Measurements from ENCODE around the gene DIDO1. TPM values are rescaled to one million over a fixed set of nuclear protein-coding genes. Genes with fewer than 3 reads are reported as not detected.

The DIDO1 gene
- total RNA-seq, 2 experiments from 2014 or later, result 100 to 104 TPM

DNA sequence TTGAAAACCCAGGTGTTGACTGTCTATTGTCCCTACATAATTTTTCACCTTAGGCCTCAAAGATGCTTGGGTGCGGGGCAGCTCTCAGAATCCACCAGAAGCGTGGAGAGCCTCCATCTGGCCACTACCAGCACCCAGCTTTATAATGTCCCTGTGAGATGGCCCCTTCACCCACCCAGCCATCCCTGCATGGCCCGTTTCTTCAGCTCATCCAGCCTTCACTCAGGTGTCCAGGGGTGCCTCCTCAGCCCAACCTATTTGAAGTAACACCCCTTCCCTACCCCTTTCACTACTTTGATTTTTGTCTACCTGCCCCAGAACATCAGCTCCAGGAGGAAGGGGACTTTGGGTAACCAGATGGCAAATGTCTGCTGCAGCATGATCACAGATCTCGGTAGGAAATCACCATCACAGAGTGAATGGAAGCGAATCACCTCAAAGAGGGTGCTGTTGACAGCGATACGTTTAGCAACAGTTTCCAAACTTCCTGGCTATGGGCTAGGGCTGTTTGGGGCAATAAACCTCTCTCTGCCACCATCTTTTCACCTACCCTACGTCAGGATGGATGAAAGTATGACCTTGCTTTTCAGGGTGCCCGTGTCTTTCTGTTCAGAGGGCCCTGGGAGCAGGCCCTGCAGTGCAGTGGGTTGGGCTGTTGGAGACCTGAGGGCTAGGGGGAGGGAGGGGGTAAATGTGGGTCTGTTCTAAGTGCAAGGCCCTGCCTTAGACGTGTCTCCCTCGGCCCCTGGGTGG lies 25.0 kb upstream of the DIDO1 start:
- H3K27ac Mint-ChIP-seq, result peak overlapping the region; percentile 80
- H3K36me3 Mint-ChIP-seq, result peaks cover 41% of the 10 kb centered on the region
- H3K27me3 Mint-ChIP-seq, result no peaks in the 10 kb centered on the region
- DNase-seq (no peak), ATAC-seq (ENCODE audit: low read depth) (no peak)
- peaks cover 1% of the 10 kb centered on the region for H3K9me3 Mint-ChIP-seq
- peak overlapping the region; percentile 85 for H3K4me3 Mint-ChIP-seq
- POLR2A ChIA-PET, result no interaction called here
- peaks cover 16% of the 10 kb centered on the region for H3K4me1 Mint-ChIP-seq

DNA sequence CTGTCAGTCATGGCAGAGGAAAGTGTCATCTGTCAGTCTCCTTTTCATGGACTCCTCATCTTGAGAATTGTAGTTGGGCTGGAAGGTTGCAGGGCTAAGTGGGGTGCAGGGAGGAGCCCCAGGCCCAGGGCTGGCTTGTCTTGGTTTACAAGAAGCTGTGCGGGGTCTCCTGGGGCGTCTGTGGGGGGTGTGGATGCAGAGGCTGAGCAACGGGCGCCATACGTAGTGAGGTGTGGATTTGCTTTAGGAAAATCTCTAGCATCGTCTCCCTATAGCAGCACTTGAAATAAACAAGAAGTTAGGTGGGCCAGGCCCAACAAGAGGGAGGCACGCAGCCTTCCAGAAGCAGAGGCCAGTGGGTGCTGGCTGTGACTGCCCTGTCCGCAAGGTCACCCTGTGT lies 24.4 kb upstream of the DIDO1 start:
- no peak overlapping the region for H3K27ac Mint-ChIP-seq
- H3K36me3 Mint-ChIP-seq, result peaks cover 41% of the 10 kb centered on the region
- no peak for ATAC-seq (ENCODE audit: low read depth)
- no peak overlapping the region for H3K4me3 Mint-ChIP-seq
- H3K4me1 Mint-ChIP-seq, result peaks cover 16% of the 10 kb centered on the region
- DNase-seq, result no peak
- POLR2A ChIA-PET, result interaction anchor here (0.8 to 3.9 kb wide), 2 partner anchors 13 to 32 kb away, joined by 3 to 16 read pairs; partner anchors contain the start of gene GID8
- peaks cover 1% of the 10 kb centered on the region for H3K9me3 Mint-ChIP-seq
- H3K27me3 Mint-ChIP-seq, result no peaks in the 10 kb centered on the region

DNA sequence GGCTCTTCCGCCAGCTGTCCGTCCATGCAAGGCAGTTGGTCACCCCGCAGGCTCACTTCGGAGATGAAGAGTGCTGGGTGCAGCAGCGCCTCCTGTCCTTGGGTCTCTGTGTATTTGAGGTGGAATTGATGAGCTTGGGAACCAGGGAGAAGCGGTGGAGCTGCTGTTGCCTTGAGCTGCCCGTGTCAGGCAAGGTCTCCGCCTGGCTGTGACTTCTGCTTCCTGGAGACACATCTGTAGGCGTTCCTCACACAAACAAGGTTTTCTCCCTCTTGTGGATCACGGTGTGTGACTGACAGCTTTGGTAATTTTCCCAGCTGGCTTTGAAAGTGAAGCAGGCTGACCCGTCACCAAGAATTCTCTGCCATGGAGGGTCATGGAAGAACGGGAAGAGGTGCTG lies 23.7 kb upstream of the DIDO1 start:
- H3K27ac Mint-ChIP-seq, result peak overlapping the region; percentile 63
- peaks cover 1% of the 10 kb centered on the region for H3K9me3 Mint-ChIP-seq
- H3K4me3 Mint-ChIP-seq, result no peak overlapping the region
- peaks cover 41% of the 10 kb centered on the region for H3K36me3 Mint-ChIP-seq
- H3K4me1 Mint-ChIP-seq, result peaks cover 16% of the 10 kb centered on the region
- ATAC-seq (ENCODE audit: low read depth) (no peak), DNase-seq (no peak)
- POLR2A ChIA-PET, result interaction anchor here (0.8 to 3.9 kb wide), 2 partner anchors 12 to 31 kb away, joined by 3 to 16 read pairs; partner anchors contain the start of gene GID8
- H3K27me3 Mint-ChIP-seq, result no peaks in the 10 kb centered on the region

DNA sequence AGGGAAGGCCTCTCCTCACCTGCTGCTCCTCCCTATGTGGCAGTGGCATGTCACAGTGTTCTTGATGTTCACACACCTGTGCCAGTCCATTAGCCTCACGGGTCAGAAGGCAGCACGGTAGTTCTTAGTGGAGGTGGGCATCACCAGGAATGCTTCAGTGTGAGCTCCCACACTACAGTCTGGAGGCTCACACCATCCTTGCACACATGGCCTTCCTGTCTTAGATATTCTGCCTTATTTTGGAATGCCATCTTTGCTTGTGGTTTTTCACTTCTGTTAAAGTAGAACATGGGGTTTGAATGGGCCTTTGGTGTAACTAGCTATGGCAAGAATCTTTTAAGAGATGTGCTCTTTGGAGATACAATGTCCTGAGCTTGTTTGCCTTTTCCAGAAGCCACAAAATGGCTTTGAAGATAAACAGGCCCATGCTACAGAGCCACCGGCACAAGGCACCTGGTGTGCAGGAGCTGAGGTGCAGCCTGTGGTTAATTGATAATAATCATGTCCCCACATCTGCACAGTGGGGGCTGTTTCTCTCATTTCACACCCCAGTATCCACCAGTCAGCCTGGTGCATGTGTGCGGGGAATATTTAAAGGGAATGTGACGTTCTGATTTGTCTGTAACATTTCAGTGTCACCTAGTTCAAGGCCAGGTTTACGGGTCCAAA lies 23.0 kb upstream of the DIDO1 start:
- peaks cover 10% of the 10 kb centered on the region for H3K4me1 Mint-ChIP-seq
- POLR2A ChIA-PET, result interaction anchor here (3.9 kb wide), 1 partner anchor 12 kb away, joined by 16 read pairs; the partner anchor contains the start of gene GID8
- ATAC-seq (ENCODE audit: low read depth), result no peak
- H3K36me3 Mint-ChIP-seq, result peaks cover 43% of the 10 kb centered on the region
- no peaks in the 10 kb centered on the region for H3K27me3 Mint-ChIP-seq
- H3K27ac Mint-ChIP-seq, result no peak overlapping the region
- H3K9me3 Mint-ChIP-seq, result peaks cover 1% of the 10 kb centered on the region
- H3K4me3 Mint-ChIP-seq, result no peak overlapping the region
- DNase-seq, result no peak

DNA sequence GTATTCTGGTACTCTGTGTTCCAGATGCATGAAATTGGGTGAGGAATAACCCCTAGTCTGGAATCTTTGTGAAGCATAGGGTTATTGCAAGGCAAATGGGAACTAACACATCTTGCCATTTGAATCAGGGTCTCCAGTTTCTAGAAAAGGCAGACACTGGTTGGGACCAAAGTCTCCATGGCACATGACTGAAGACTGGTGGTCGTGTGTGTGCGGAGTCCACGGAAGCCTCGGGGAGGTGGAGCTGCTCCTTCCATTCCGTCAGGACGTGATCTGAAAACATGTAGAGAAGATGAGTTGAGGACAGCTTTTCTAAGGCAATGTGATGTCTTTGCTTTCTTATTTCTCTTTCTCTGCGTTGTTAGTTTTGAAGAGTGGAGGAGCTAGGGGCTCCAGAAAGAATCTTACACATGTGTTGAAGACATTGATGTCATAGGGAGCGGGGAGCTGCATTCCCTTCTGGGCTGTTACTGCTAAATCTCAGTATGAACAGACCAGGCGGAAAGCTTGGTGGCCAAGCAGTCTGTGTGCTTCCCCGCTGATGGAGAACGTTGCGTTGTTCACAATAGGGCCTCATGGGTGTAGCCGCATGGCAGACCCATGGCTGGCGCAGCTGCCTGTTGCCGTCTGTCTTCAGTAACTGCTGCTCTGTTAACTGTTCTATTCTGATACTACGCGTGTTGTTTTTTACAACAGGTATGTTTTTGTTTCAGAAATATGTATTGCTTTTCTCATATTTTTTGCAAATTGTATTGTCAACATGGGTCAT lies 21.4 kb upstream of the DIDO1 start:
- Mint-ChIP-seq H3K9me3 (peaks cover 1% of the 10 kb centered on the region), H3K4me3 (no peak overlapping the region), H3K4me1 (peaks cover 8% of the 10 kb centered on the region), H3K27me3 (no peaks in the 10 kb centered on the region), H3K27ac (no peak overlapping the region), H3K36me3 (peaks cover 47% of the 10 kb centered on the region)
- POLR2A ChIA-PET, result interaction anchor here (3.9 kb wide), 1 partner anchor 10 kb away, joined by 16 read pairs; the partner anchor contains the start of gene GID8
- peak; percentile 10 for DNase-seq
- ATAC-seq (ENCODE audit: low read depth), result no peak

DNA sequence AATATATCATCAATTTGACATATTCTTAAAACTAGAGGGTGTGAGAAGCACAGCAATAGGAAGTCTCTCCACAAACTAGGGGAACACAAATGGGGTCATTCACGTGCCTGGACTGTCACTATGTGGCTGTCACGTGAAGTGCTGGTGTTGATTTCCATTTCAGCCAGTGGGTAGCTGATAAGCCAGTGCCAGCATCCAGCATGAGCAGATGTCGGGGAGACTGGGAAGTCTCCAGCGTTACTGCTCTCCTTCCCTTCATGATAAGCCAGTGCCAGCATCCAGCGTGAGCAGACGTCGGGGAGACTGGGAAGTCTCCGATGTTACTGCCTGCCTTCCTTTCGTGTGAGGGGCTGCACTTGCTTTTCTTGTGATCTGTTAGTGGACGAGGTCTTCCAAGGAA lies 20.6 kb upstream of the DIDO1 start:
- Mint-ChIP-seq H3K27me3 (no peaks in the 10 kb centered on the region), H3K27ac (no peak overlapping the region), H3K4me1 (peaks cover 7% of the 10 kb centered on the region), H3K4me3 (no peak overlapping the region), H3K36me3 (peaks cover 47% of the 10 kb centered on the region), H3K9me3 (peaks cover 1% of the 10 kb centered on the region)
- peak; percentile 5 for DNase-seq
- POLR2A ChIA-PET, result interaction anchor here (3.9 kb wide), 1 partner anchor 9 kb away, joined by 16 read pairs; the partner anchor contains the start of gene GID8
- ATAC-seq (ENCODE audit: low read depth), result no peak

DNA sequence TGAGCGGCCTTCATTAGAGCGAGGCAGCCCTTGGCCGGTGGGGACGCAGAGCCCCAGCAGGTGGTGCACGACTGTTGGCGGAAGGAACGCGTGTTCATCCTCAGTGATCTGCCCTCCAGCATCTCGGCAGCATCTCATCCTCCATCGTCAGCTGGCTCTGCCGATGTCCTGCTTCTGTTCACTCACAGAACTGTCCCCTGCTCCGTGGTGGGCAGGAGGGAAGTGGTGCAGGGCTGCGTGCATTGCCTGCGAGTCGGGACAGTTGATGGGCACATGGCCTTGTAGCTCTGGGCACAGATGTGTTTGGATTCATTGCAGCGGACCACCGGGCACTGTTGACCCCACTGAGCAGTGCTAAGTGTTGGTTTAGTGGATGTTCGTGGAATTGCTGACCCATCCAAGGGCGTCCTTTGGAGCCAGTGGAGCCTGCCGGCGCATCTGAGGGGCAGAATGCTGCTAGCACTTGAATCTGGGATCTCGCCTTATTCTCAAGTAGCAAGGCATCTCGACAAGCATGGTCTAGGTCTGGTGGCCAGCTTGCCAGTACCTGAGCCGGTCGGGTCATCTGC lies 19.6 kb upstream of the DIDO1 start:
- POLR2A ChIA-PET, result interaction anchor here (0.6 kb wide), 1 partner anchor 38 kb away, joined by 3 read pairs; no protein-coding TSS in a partner anchor
- H3K4me1 Mint-ChIP-seq, result peaks cover 9% of the 10 kb centered on the region
- DNase-seq (peak; percentile 21), ATAC-seq (ENCODE audit: low read depth) (no peak)
- no peaks in the 10 kb centered on the region for H3K27me3 Mint-ChIP-seq
- peaks cover 46% of the 10 kb centered on the region for H3K36me3 Mint-ChIP-seq
- no peak overlapping the region for H3K27ac Mint-ChIP-seq
- H3K4me3 Mint-ChIP-seq, result no peak overlapping the region
- peaks cover 1% of the 10 kb centered on the region for H3K9me3 Mint-ChIP-seq

DNA sequence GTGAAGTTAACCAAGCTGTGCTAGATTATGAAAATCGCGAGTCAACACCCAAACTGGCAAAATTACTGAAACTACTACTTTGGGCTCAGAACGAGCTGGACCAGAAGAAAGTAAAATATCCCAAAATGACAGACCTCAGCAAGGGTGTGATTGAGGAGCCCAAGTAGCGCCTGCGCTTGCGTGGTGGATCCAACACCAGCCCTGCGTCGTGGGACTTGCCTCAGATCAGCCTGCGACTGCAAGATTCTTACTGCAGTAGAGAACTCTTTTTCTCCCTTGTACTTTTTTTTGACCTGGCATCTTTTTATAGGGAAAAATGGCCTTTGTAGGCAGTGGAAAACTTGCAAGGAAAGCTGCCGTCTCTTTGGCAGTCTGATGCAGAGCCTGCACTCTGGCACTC lies 18.4 kb upstream of the DIDO1 start:
- H3K4me3 Mint-ChIP-seq, result no peak overlapping the region
- peaks cover 12% of the 10 kb centered on the region for H3K4me1 Mint-ChIP-seq
- no peaks in the 10 kb centered on the region for H3K27me3 Mint-ChIP-seq
- DNase-seq (peak; percentile 7), ATAC-seq (ENCODE audit: low read depth) (no peak)
- peaks cover 37% of the 10 kb centered on the region for H3K36me3 Mint-ChIP-seq
- POLR2A ChIA-PET, result no interaction called here
- peaks cover 1% of the 10 kb centered on the region for H3K9me3 Mint-ChIP-seq
- H3K27ac Mint-ChIP-seq, result no peak overlapping the region

DNA sequence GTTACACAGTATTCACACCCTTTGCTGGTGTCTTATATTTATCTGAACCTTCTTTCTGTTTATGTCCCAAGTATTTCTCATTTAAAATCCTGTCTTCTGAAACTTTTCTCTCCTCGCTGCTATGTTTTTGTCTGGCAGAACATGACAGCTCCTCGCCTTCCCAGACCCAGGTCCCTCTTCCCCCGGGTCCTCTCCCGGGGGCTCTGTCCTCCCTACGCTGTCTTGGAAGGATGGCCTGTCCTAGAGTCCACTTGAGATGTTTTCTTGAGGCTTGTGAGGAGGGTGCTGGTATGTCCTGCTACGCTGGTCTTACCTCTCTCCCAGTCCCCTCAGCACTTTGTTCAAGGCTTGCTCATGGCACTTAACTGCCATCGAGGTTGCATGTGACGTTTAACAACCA lies 17.9 kb upstream of the DIDO1 start:
- POLR2A ChIA-PET, result no interaction called here
- Mint-ChIP-seq H3K4me3 (no peak overlapping the region), H3K27ac (no peak overlapping the region), H3K36me3 (peaks cover 37% of the 10 kb centered on the region), H3K9me3 (peaks cover 1% of the 10 kb centered on the region), H3K4me1 (peaks cover 17% of the 10 kb centered on the region), H3K27me3 (no peaks in the 10 kb centered on the region)
- ATAC-seq (ENCODE audit: low read depth), result no peak
- peak; percentile 6 for DNase-seq

DNA sequence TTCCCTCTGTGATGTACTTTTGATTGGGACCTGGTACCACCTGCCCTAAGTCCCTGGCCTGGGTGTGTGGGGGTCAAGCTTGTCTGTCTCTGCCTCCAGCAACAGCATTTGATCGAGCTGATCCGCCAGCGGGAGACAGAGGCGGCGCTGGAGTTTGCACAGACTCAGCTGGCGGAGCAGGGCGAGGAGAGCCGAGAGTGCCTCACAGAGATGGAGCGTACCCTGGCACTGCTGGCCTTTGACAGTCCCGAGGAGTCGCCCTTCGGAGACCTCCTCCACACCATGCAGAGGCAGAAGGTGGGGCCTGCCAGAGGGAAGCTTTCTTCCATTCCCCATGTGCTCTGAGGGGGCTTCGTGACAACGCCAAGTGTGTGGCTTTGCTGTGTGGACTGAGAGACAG lies 17.1 kb upstream of the DIDO1 start:
- no peak overlapping the region for H3K27ac Mint-ChIP-seq
- POLR2A ChIA-PET, result no interaction called here
- no peak overlapping the region for H3K4me3 Mint-ChIP-seq
- H3K9me3 Mint-ChIP-seq, result no peaks in the 10 kb centered on the region
- peaks cover 19% of the 10 kb centered on the region for H3K4me1 Mint-ChIP-seq
- no peak for ATAC-seq (ENCODE audit: low read depth)
- H3K36me3 Mint-ChIP-seq, result peaks cover 31% of the 10 kb centered on the region
- no peaks in the 10 kb centered on the region for H3K27me3 Mint-ChIP-seq
- peak; percentile 17 for DNase-seq

DNA sequence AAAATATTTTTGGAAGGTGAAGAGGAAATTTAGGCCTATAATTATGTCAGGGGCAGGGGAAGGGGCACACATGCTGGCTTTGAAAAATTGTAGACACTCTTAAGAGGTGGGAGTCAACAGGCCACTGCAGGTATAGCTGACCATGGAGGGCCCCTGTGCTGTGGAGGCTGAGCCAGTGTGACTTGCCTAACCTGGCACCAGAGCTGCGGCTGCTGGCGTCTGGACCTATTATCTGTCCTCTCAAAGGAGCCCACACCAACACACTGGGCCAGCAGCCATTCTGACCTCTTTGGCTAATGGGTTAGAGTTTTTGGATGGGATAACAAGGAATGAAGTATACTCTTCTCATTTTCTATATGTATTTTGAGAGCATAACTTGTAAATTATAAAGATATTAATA lies 16.2 kb upstream of the DIDO1 start:
- H3K4me1 Mint-ChIP-seq, result peaks cover 19% of the 10 kb centered on the region
- no peak overlapping the region for H3K27ac Mint-ChIP-seq
- H3K9me3 Mint-ChIP-seq, result no peaks in the 10 kb centered on the region
- DNase-seq, result peak; percentile 9
- no peaks in the 10 kb centered on the region for H3K27me3 Mint-ChIP-seq
- no peak for ATAC-seq (ENCODE audit: low read depth)
- H3K4me3 Mint-ChIP-seq, result no peak overlapping the region
- POLR2A ChIA-PET, result no interaction called here
- peaks cover 24% of the 10 kb centered on the region for H3K36me3 Mint-ChIP-seq

DNA sequence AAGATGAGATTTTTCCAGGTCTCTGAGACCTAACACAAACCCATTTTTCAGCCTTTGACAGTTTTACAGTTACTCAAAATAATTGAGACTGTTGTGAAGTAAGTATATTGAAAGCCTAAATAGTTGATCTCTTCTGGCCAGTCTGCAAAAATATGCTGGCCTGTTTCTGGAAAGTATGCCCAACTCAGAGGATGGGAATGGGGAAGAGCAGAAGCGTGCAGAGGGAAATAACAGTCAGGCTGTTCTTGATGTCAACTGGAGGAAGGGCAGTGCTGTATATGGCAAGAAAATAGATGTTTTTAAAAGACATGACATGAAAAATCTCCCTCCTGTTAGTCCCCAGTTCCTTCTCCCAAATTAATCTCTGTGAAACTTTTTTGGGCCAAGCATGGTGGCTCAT lies 15.5 kb upstream of the DIDO1 start:
- Mint-ChIP-seq H3K27ac (no peak overlapping the region), H3K36me3 (peaks cover 21% of the 10 kb centered on the region), H3K27me3 (no peaks in the 10 kb centered on the region), H3K4me1 (peaks cover 20% of the 10 kb centered on the region), H3K4me3 (no peak overlapping the region), H3K9me3 (no peaks in the 10 kb centered on the region)
- DNase-seq (no peak), ATAC-seq (ENCODE audit: low read depth) (no peak)
- POLR2A ChIA-PET, result no interaction called here

DNA sequence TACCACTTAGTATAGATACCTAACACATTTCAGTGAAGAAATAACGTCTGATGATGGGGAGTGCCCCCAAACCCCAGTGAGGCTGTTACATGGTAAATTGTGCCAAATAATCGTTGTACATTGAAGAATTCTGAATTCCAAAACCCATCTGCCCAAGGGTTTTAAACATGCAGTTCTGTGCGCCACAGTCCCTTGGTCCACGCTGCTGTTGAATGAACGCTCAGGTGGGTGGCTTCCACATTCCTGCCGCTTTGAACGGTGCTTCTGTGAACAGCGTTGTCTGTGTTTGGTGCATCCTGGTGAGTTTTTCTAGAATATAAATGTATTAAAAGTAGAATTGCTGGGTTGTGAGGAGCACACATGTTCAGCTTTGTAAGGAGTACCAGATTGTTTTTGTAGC lies 14.6 kb upstream of the DIDO1 start:
- Mint-ChIP-seq H3K4me1 (peaks cover 18% of the 10 kb centered on the region), H3K9me3 (no peaks in the 10 kb centered on the region), H3K27me3 (no peaks in the 10 kb centered on the region), H3K27ac (no peak overlapping the region), H3K36me3 (peaks cover 19% of the 10 kb centered on the region), H3K4me3 (no peak overlapping the region)
- ATAC-seq (ENCODE audit: low read depth), result no peak
- DNase-seq, result peak; percentile 0
- POLR2A ChIA-PET, result no interaction called here

Data from activated naive CD8-positive, alpha-beta T cell treated with anti-CD3 and anti-CD28 coated beads, Interleukin-2, amount 10 ng/mL, durations not matched to agents 7 days and 5 days (primary cell).